Testis (tissue), 5 donors: Measurements from ENCODE around the gene IQUB. TPM values are rescaled to one million over a fixed set of nuclear protein-coding genes. Genes with fewer than 3 reads are reported as not detected.

Experiments
- DNase-seq: peaks from one replicate; pipeline ENCODE4 v3.0.0-alpha.2; 2019
- H3K27ac ChIP-seq, 2 donors: fragments of 200-600 bp; sonication (generic); one replicate each; pipeline ENCODE4 v1.5.1; 2019
- H3K27me3 ChIP-seq: fragments of 200-600 bp; sonication (generic); one replicate; pipeline ENCODE4 v1.5.1; 2019
- H3K36me3 ChIP-seq: fragments of 200-600 bp; sonication (generic); one replicate; pipeline ENCODE4 v1.5.1; 2017; ENCODE audit warnings: low read depth; ENCODE audit errors: missing control alignments
- H3K4me1 ChIP-seq: fragments of 200-600 bp; sonication (generic); one replicate; pipeline ENCODE4 v1.5.1; 2019
- H3K4me3 ChIP-seq, 2 donors: fragments of 200-600 bp; sonication (generic); one replicate each; pipeline ENCODE4 v1.5.1; 2017 to 2019
- H3K9me3 ChIP-seq: fragments of 200-600 bp; sonication (generic); one replicate; pipeline ENCODE4 v1.5.1; 2017
- CTCF ChIP-seq, 3 experiments: fragments of 450-650 bp in 2 of 3; fragments of 200-600 bp in 1 of 3; sonication (generic) in 1 of 3; IDR thresholded peaks; one replicate each; pipeline ENCODE4 v1.5.1; 2016 to 2019; ENCODE audit warnings: antibody characterized with exemption in 3 of 3, mild to moderate bottlenecking in 2 of 3, moderate library complexity in 1 of 3
- POLR2A ChIP-seq: fragments of 450-650 bp; IDR thresholded peaks from one replicate; pipeline ENCODE4 v1.6.1; 2017; ENCODE audit warnings: antibody characterized with exemption, mild to moderate bottlenecking, moderate library complexity
- WGBS, 2 donors: methylation state at CpG; one replicate each; pipeline ENCODE4 v1.1.5; 2018; 5-methylcytosine and 5-hydroxymethylcytosine counted together
- intact Hi-C: fragments of 100-400 bp; cut with DNase I; formaldehyde crosslinking; loops from one replicate; pipeline ENCODE4 v1.15.1; 2023; ENCODE audit warnings: low total_unique reads
- long read RNA-seq, 2 donors: transcript quantifications; one replicate each; lab custom pipeline, GENCODE V29; 2026
- polyA plus RNA-seq: library from polyadenylated mRNA; stranded (reverse); fragments of 350-450 nt; fragmentation: Illumina TruSeq; extraction: RNeasy Lipid Tissue Mini Kit (QIAGEN cat#74804); gene quantifications from one replicate; pipeline ENCODE4 v1.2.3, GENCODE V29; 2014; ENCODE audit warnings: low read depth, low replicate concordance; ENCODE audit not compliant: insufficient read depth
- total RNA-seq, 2 donors: library from RNA; depleted of rRNA; stranded (reverse); fragments of >200 nt; gene quantifications; one replicate each; pipeline ENCODE4 v1.2.3, GENCODE V29; 2016

Gene IQUB
- total RNA-seq (10 to 100 TPM; 21.3 to 34.6 TPM), polyA plus RNA-seq (49.2 TPM)
- long read RNA-seq, donor 1, result 0 reads
- long read RNA-seq, donor 2, result 0 reads

DNA sequence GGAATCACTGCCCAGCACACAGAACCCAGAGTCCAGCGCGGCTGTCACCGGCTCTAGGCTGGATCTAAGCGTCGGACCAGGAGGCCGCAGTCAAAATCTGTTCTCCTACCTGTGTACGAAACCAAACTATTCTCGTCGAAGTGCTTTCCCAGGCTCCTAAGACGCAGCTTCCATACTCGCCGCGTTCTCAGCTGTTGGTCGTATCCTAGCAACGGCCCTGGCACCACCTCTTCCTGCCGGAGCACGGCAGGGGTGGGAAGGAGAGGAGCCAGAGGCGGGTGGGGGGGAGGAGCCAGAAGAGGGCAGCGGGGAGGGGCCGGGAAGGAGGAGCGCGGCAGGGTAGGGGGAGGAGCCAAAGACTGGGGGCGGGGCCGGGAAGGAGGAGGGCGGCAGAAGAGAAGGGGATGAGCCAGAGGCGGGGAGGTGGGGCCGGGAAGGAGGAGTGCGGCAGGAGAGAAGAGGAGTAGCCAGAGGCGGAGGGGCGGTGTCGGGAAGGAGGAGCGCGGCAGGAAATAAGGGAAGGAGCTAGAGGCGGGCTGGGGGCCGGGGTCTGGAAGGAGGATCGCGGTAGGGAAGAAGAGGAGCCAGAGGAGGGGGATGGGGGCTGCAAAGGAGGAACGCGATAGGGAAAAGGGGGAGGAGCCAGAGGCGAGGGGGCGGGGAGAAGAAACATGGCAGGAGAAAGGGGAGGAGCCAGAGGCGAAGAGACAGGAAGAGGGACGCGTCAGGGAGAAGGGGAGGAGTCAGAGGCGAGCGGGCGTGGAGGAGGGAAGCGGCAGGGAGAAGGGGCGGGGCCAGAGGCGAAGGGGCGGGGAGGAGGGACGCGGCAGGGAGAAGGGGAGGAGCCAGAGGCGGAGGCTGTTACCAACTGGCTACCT is at the start of gene IQUB:
Gene IQUB (minus strand): TSS at position 213 of the 878 bp plus-strand sequence. CDS start 22,255 bp downstream, outside the sequence.
- Histone ChIP-seq H3K27me3 (no peaks in the 10 kb centered on the region), H3K4me1 (peaks cover 4% of the 10 kb centered on the region), H3K4me3 (peak within 1 kb of the TSS; percentile 66 to 75), H3K36me3 (no peaks in the 10 kb centered on the region), H3K9me3 (no peaks in the 10 kb centered on the region), H3K27ac (peak within 1 kb of the TSS; percentile 90 to 96)
- no peak for TF ChIP-seq POLR2A
- TF ChIP-seq CTCF (IDR thresholded peaks at IDR 0.05), result no peak
- 1% methylated on average over 51 to 52 of the region's 54 CpGs for WGBS, 2 donors
- peak; percentile 99 for DNase-seq
- intact Hi-C loops, result no loop called here

- Histone ChIP-seq H3K4me3 (no peak overlapping the region), H3K4me1 (no peaks in the 10 kb centered on the region), H3K27me3 (no peaks in the 10 kb centered on the region), H3K27ac (no peak overlapping the region), H3K36me3 (no peaks in the 10 kb centered on the region), H3K9me3 (no peaks in the 10 kb centered on the region)
- intact Hi-C loops, result no loop called here
- no peak for TF ChIP-seq CTCF (IDR thresholded peaks at IDR 0.05)
- no peak for TF ChIP-seq POLR2A
- 92 to 96% methylated on average over 4 of the region's 4 CpGs for WGBS, 2 donors
- DNase-seq, result no peak
Measured at GRCh38 chr7:123583821-123584220, 49.4 kb upstream of the IQUB start.

GRCh38 chr7:123581162-123581459 is 46.7 kb upstream of the IQUB start:
- no peaks in the 10 kb centered on the region for H3K27me3 ChIP-seq
- TF ChIP-seq CTCF (IDR thresholded peaks at IDR 0.05) (no peak), POLR2A (no peak)
- no peaks in the 10 kb centered on the region for H3K9me3 ChIP-seq
- H3K4me3 ChIP-seq, result no peak overlapping the region
- H3K4me1 ChIP-seq, result no peaks in the 10 kb centered on the region
- no peak overlapping the region for H3K27ac ChIP-seq
- no peaks in the 10 kb centered on the region for H3K36me3 ChIP-seq
- intact Hi-C loops, result no loop called here
- DNase-seq, result no peak
- 27 to 34% methylated on average over 2 of the region's 2 CpGs for WGBS, 2 donors

DNA sequence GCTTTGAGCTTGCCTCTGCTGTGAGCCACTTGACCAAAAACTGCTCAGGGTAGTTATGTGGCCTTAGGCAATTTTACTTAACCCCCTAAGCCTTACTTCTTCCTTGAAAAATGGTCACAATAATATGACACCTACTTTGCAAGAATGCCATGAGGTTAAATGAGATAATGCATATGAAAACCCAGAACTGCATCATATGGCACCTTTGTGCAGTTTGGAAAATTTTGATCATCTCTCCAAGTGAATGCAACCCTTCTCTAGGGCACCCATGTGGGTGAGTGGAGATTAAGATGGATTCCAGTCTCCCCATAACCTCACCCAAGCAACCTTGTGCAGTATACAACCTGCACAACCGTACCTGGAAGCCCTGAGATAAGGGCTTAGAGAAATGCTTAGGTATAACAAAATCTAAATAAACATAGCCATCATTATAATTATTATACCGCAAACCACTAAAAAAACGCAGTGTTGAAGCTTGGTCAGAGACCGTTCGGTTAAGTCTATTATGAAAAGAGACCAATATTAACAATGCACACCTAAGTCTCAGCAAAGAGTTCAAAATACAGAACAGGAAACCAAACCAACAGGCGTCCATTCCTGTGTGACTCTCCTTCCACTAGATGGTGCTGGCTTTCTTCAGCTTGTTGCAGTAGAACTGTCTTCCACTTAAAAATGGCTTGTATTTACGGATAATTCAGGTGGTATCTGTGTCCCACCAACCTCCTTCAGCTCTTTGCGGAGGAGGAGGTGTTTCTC is 46.2 kb upstream of the IQUB start:
- Histone ChIP-seq H3K4me3 (no peak overlapping the region), H3K36me3 (no peaks in the 10 kb centered on the region), H3K9me3 (no peaks in the 10 kb centered on the region), H3K27ac (no peak overlapping the region), H3K4me1 (no peaks in the 10 kb centered on the region), H3K27me3 (no peaks in the 10 kb centered on the region)
- TF ChIP-seq CTCF (IDR thresholded peaks at IDR 0.05) (peak in 2 of 3 experiments; percentile 33 to 57), POLR2A (no peak)
- intact Hi-C loops, result no loop called here
- WGBS, 2 donors, result 45 to 52% methylated on average over 8 of the region's 8 CpGs
- peak; percentile 27 for DNase-seq
